GM12878 (cell line): ENCODE measurements around the gene BRINP3.

Experiments used
- BHLHE40 ChIP-seq, 2 experiments: fragments of 450-650 bp in 1 of 2; IDR thresholded peaks; 2 replicates each; pipeline ENCODE4 v1.6.1; 2011 to 2017; ENCODE audit warnings: low read depth in 2 of 2, borderline replicate concordance in 1 of 2, improper control_type of control experiment in 1 of 2, low read length in 1 of 2, mild to moderate bottlenecking in 1 of 2
- GABPA ChIP-seq: IDR thresholded peaks from 2 replicates; pipeline ENCODE4 v1.6.1; 2014; ENCODE audit warnings: antibody characterized with exemption, low read depth, mild to moderate bottlenecking, inconsistent platforms
- HDAC2 ChIP-seq: fragments of 200-600 bp; sonication (generic); IDR thresholded peaks from 2 replicates; pipeline ENCODE4 v1.6.1; 2017
- NR2C2 ChIP-seq: IDR thresholded peaks from 2 replicates; pipeline ENCODE4 v1.6.1; 2011; ENCODE audit warnings: borderline replicate concordance, low read depth; ENCODE audit not compliant: control insufficient read depth, insufficient read length
- POLR2A ChIP-seq: IDR thresholded peaks from 2 replicates; pipeline ENCODE4 v1.6.1; 2011; ENCODE audit warnings: low read depth, mild to moderate bottlenecking, low read length
- REST ChIP-seq: IDR thresholded peaks from 2 replicates; pipeline ENCODE4 v1.6.1; 2012; ENCODE audit warnings: mild to moderate bottlenecking, low read depth, low read length
- SPI1 ChIP-seq: IDR thresholded peaks from 2 replicates; pipeline ENCODE4 v1.6.1; 2011; ENCODE audit warnings: low read depth, mild to moderate bottlenecking, low read length, moderate library complexity, borderline replicate concordance; ENCODE audit not compliant: insufficient read depth
- USF2 ChIP-seq: IDR thresholded peaks from 2 replicates; pipeline ENCODE4 v1.6.1; 2011; ENCODE audit warnings: low read depth, low read length, improper control_type of control experiment, borderline replicate concordance
- TF ChIP-seq, protein P1 (sequence below), 3 experiments: IDR thresholded peaks in 2 of 3; conservative IDR thresholded peaks in 1 of 3; 2 replicates each; pipeline ENCODE4 v1.5.1; 2011; ENCODE audit warnings: low read depth in 3 of 3, low read length in 3 of 3, mild to moderate bottlenecking in 3 of 3, control low read depth in 2 of 3, moderate library complexity in 2 of 3, inconsistent platforms in 1 of 3, mixed read lengths in 1 of 3; ENCODE audit not compliant: control insufficient read depth in 2 of 3, insufficient read depth in 1 of 3; ENCODE audit errors: extremely low read depth in 1 of 3

- TF ChIP-seq USF2 = no peak
- TF ChIP-seq, protein P1, sequence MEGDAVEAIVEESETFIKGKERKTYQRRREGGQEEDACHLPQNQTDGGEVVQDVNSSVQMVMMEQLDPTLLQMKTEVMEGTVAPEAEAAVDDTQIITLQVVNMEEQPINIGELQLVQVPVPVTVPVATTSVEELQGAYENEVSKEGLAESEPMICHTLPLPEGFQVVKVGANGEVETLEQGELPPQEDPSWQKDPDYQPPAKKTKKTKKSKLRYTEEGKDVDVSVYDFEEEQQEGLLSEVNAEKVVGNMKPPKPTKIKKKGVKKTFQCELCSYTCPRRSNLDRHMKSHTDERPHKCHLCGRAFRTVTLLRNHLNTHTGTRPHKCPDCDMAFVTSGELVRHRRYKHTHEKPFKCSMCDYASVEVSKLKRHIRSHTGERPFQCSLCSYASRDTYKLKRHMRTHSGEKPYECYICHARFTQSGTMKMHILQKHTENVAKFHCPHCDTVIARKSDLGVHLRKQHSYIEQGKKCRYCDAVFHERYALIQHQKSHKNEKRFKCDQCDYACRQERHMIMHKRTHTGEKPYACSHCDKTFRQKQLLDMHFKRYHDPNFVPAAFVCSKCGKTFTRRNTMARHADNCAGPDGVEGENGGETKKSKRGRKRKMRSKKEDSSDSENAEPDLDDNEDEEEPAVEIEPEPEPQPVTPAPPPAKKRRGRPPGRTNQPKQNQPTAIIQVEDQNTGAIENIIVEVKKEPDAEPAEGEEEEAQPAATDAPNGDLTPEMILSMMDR (IDR thresholded peaks at IDR 0.05 in 2 of 3, conservative IDR thresholded peaks at IDR 0.05 in 1 of 3; ENCODE audit: control insufficient read depth in 2 of 3, extremely low read depth in 1 of 3, insufficient read depth in 1 of 3, low read depth in 3 of 3, low read length in 3 of 3) = no peak
- no peak for TF ChIP-seq REST
- TF ChIP-seq NR2C2 = no peak
- no peak for TF ChIP-seq POLR2A
- no peak for TF ChIP-seq GABPA
- TF ChIP-seq BHLHE40 (IDR thresholded peaks at IDR 0.05; ENCODE audit: borderline replicate concordance in 1 of 2, low read depth in 2 of 2, low read length in 1 of 2) = no peak
- no peak for TF ChIP-seq SPI1
- no peak for TF ChIP-seq HDAC2
Observed at GRCh38 chr1:190129366-190129765, 348.3 kb downstream of the BRINP3 start.
